Spleen (tissue), 3 donors: ENCODE data around the gene AMZ2.

ENCODE experiments used
- POLR2A ChIP-seq, 3 donors: fragments of 450-650 bp; IDR thresholded peaks; one replicate each; pipeline ENCODE4 v1.5.1; 2017; ENCODE audit warnings: antibody characterized with exemption in 3 of 3, mild to moderate bottlenecking in 1 of 3
- POLR2AphosphoS5 ChIP-seq, 3 donors: sonication (generic); formaldehyde crosslinking; IDR thresholded peaks; one replicate each; pipeline ENCODE4 v1.5.1; 2017; ENCODE audit warnings: antibody characterized with exemption in 3 of 3

GRCh38 chr17:68294617-68295016 lies 46.8 kb downstream of the AMZ2 start:
- TF ChIP-seq POLR2A (IDR thresholded peaks at IDR 0.05) (no peak), POLR2AphosphoS5 (IDR thresholded peaks at IDR 0.05) (no peak)
